Ramos (cell line): ENCODE measurements around the gene RBPJ.

Source experiments
- in situ Hi-C: fragments of 300-500 bp; cut with MboI; formaldehyde crosslinking; loops from one replicate; pipeline ENCODE4 v1.14.3; 2022; ENCODE audit warnings: low sequenced_read_pairs; ENCODE audit not compliant: unreplicated experiment

RBPJ gene

DNA sequence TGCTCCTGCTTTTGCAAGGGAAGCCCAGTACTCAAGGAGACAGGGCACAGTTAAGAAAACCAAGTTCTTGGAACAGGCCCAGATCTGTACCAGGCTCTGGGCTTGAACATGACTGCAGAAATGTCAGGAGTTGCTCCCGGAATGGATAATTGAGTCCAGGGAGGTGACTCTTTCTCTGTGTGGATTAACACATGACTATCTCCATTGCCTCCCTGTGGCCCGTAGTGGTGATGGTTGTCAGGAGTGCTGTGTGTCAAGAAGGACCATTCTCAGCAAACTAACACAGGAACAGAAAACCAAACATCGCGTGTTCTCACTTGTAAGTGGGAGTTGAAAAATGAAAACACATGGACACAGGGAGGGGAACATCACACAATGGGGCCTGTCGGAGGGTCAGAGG is 129.6 kb downstream of the RBPJ start:
- in situ Hi-C loops: no loop called here

DNA sequence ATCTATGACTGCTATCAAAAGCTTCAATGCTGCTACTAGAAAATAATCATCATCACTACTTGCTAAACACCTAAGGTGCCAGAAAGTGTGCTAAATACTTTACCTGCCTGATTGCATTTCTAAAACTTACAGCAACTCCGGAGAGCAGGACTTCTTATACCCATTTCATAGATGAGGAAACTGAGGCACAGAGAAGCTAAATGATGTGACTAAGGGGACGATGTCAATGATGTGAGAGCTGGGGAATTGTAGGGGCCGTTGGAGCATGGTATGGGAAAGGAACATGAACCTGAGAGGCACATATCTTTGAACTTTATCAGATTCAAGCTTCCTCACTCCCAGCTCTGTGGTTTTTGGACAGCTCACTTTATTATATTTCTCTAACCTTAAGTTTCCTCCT is 130.8 kb downstream of the RBPJ start:
- in situ Hi-C loops: no loop called here

DNA sequence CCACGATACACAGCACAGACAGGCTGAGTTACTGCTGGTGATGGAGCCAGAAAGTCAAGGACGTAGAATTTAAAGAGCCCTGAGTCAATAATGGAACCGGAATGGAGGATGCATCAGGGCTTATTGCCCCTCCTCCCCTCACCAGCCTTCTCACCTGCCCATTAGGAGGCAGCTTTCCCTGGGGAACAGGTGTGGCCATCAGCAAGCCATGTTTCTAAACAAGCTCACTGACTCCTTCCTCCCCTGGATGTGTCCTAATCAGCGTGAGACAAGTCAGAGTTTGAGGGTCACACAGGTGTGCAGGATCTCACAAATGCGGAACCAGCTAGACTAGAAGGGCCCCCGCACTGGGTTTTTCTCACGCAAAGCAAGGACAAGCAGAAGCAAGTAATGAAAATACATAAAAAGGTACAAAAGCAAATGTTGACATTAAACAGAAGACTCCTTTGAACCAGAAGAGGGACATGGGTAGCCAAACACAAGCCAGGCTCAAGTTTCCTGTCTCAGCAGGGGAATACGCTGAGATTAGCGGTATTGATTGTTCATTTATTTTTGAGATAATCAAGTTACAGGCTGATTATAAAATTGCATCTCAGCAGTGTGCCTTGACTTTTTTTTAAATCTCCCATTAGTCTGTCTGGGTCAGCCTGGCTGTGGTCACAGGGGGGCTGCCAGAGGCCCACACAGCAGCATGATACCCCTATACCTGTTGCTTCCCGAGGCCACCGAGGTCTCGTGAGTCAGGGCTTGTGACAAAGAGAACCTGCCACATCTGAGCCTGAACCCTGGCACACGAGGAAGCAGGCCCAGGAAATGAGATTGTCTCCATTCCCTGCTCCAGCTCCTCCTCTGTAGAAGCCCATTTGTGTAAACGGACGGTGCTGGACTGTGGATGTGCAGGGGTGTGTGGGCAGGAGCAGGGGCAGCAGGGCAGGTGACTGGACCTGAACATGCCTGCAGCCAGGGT is 132.0 kb downstream of the RBPJ start:
- in situ Hi-C loops: no loop called here

DNA sequence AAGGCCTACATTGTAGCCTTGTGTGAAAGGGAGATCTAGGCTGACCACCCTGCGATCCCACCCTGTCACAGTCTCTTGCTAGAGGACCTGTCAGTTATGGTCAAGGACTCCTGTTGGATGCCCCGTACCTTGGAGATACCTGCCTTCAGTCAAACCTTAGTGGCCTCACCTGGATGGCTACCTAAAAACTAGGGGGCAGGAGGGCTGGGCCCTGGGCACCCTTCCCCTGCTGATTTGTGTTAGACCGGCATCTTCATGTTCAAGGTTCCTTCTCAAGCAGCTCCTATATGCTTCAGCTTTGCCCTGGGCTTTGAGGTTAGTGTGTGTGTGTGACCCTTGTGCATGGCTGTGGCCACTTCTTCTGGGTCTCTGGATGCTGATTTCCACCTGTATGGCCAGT is 134.1 kb downstream of the RBPJ start:
- in situ Hi-C loops: no loop called here

DNA sequence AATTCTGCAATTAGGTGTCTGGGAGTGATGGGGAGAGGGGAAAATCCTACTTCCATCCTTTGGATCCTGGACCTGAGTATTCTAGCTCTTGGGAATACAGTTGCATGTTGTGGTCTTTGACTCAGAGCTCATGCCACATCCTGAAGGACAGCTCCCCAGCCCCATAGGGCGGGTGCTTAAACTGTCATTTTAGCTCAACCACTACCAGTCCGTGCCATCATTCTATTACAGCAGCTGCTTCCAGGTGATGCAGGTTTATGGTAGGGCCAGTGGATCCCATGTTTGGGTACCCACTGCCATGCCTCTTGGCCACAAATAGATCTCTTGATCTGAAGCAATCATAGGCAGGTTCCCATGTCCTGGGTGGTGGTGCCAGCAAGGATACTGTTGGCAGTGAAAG is 134.8 kb downstream of the RBPJ start:
- in situ Hi-C loops: no loop called here

DNA sequence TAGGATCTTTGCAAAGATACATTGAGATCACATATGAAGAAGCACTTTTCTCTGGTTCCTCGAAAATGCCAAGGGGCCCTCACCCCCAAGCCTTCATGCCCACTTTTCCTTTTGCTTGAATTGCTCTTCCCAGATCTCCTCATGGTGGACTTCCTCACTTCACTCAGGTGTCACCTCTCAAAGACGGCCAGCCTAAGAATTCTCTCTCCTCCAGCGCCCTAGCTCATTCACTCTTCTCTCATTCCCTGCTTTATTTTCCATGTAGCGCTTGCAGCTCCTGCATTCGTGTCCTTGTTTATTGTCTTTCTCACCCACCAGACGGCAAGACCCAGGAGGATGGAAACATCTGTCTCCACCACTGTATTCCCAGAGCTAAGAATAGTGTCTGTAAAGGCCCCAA is 136.6 kb downstream of the RBPJ start:
- in situ Hi-C loops: no loop called here

DNA sequence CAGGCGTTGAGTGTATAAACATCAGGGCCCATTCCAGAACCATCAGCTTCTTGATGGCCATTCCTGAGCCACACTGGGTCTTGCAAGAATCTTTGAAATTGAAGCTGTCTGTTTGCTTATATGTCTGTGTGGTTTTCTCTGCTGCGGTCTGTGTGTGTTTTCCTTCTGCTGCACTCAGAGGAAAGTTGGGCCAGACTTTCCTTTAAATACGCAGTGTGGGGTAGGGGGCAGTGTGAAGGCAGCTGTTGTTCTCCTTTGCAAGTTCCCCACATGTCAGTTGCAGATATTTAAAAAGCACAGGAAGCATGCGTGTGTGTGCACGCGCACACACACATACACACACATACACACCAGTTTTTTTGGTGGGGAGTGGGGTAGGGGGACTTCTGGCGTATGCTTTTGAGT is 137.3 kb downstream of the RBPJ start:
- in situ Hi-C loops: no loop called here

DNA sequence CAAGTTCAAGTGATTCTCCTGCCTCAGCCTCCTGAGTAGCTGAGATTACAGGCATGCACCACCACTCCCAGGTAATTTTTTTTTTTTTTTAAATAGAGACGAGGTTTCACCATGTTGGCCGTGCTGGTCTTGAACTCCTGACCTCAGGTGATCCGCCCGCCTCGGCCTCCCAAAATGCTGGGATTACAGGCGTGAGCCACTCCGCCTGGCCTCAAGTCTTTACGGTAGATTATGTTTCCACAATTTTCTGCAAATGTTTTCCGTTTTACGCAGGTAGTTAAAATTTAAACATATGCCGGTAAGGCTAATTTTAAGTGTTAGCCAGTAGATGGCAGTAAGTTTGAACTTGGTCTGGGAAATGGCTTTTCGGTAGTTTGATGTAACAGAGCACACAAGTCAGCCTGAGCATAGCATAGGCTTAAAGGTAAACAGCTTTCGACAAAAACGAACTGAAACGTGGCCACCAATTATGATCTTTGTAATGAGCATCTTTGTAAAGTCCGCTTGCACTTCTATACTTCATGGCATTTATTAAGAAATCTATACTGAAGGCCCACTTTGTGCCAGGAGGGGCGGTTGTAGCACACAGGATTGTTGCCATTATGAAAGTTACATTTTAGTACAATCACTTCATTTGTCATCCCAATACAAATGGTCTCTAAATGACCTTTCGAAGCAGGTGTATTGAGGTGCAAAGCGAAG is 138.4 kb downstream of the RBPJ start:
- in situ Hi-C loops: no loop called here

DNA sequence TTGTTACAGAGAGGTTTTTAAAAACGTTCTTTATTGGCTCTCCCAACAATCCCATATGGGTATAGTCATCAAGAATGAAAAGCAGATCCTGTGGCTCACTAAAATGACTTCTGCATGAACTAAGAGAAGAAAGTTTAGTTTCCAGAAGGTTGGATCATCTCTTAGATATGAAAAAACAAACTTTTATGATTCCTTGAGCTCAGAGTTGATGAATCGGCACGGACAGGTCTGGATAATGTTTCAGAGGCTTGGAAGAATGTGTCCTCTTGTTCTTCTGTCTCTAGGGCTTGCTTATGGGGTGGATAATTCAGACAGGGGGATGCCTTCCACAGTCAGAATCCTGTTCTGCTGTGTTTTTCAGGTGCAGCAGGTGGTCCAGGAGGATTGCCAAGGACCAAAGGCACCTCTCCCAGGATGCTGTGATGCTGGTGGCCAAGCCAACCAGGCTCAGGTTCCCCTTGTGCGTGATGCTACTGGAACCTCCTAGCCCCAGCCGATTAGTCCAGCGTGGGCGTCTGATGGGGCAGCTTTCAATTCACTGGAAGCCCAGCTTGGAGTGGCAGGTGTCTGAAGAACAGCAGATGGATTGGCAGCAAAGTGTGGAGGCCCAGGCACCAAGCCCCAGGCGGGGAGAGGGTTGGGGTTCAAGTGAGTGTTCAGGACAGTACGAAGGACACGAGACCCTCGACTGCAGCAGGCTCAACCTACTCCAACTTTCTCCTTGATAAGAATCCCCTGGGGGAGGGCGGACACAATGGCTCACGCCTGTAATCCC is 139.1 kb downstream of the RBPJ start:
- in situ Hi-C loops: loop anchor here (10.0 kb wide), 1 partner anchor 555 kb away; no protein-coding TSS in a partner anchor

DNA sequence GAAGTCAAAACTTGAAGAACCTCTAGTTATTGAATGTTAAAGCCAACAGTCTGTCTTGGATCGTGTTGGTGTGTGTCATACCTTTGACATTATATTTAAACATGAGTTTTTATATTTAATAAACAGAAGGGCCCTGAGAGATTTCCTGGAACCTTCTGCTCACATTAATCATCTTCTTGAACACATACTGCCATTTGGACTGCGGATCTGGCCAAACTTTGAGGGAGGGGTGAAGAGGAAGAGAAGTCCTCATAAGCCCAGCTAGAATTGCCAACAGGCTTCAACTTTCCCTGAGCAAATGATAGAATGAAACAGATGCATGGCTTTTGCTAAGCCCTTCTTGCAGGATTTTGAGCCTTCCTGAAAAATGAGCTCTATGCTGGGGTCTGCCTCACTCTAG is 142.1 kb downstream of the RBPJ start:
- in situ Hi-C loops: loop anchor here (10.0 kb wide), 1 partner anchor 552 kb away; no protein-coding TSS in a partner anchor

DNA sequence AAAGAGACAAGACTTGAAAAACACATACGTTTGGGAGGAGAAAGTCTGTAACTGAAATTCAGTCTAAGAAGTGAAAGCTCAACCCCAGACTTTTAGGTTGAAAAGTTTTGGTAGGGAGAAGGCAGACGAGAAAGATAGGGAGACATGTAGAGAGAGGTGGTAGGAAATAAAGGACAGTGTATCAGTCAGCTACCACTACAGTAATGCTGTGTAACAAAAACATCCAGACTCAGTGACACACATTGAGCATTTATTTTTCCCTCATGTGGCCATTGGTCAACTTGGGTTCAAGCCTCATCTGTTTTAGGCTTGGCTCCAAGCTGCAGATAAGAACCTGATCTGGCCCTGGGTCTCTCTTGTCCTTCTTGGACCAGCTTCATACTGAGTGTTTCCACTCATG is 142.6 kb downstream of the RBPJ start:
- in situ Hi-C loops: loop anchor here (10.0 kb wide), 1 partner anchor 551 kb away; no protein-coding TSS in a partner anchor

DNA sequence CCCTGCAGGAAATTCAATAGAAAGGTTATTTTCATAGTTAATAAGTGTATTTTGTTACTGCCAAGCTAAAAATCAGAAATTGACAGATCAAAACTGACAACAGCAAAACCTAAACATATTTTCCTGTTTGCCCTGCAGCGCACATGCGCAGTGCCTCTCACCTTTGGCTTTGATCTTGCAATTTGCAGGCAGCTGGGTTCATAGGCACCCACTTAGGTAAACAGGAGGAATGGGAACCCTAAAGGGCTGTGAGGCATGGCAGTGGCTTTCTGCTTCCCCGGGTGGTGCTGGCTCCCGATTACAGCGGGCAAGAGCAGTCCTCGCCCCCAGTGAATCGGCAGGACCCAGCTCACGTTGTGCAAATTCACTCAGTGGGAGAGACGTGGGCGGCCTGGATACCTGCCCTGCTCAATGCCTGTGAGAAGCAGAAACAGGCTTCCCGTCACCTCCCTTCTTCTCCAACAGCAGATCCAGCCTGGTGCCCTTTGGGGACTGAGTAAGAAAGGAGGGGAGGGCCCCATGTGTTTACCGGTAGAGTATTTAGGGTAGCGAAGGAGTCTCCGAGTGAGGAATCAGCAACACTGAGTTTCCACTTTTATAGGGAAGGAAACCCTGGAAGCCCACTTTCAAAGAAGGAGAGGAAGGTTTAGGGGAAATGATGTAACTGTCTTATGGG is 143.7 kb downstream of the RBPJ start:
- in situ Hi-C loops: loop anchor here (10.0 kb wide), 1 partner anchor 550 kb away; no protein-coding TSS in a partner anchor

DNA sequence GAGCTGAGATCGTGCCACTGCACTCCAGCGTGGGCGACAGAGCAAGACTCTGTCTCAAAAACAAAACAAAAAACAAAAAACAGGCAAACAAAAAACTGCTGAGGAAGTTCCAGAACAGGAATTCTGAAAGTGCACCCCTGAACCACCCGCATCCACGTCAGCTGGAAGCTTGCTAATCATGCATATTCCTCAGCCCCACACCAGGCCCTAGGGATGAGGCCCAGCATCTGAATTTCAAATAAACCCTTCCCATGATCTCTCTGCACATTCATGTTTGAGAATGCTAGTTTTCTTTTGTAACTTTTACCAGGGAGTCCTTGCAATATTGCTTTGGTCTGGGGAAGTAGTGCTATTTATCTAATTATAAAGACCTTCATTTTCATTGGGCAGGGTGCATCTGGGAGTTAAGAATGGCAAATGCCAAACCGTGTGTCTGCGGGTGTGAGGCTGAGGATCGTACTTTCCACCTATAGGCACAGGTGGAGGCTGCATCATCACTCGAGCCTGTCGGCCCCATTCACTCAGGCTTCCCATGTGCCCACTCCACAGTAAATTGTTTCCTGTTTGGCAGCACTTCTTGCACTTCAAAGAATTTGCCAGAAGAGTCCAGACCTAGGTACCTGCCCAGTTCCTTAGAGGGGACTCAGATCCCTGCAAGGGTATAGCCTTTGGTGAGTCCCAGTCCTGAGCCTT is 145.9 kb downstream of the RBPJ start:
- in situ Hi-C loops: loop anchor here (10.0 kb wide), 1 partner anchor 548 kb away; no protein-coding TSS in a partner anchor

DNA sequence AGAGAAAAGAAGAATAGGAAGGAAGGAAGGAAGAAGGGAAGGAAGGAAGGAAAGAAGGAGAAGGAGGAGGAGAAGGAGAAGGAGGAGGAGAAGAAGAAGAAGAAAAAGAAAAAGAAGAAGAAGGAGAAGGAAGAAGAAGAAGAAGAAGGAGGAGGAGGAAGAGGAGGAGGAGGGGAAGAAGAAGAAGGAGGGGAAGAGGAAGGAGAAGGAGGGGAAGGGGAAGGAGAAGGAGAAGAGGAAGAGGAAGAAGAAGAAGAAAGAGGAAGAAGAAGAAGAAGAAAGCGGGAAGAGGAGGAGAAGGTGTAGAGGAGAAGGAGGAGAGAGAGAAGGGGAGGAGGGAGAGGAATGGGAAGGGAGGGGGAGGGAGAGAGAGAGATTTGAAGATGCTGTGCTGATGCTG is 146.9 kb downstream of the RBPJ start:
- in situ Hi-C loops: loop anchor here (10.0 kb wide), 1 partner anchor 547 kb away; no protein-coding TSS in a partner anchor

DNA sequence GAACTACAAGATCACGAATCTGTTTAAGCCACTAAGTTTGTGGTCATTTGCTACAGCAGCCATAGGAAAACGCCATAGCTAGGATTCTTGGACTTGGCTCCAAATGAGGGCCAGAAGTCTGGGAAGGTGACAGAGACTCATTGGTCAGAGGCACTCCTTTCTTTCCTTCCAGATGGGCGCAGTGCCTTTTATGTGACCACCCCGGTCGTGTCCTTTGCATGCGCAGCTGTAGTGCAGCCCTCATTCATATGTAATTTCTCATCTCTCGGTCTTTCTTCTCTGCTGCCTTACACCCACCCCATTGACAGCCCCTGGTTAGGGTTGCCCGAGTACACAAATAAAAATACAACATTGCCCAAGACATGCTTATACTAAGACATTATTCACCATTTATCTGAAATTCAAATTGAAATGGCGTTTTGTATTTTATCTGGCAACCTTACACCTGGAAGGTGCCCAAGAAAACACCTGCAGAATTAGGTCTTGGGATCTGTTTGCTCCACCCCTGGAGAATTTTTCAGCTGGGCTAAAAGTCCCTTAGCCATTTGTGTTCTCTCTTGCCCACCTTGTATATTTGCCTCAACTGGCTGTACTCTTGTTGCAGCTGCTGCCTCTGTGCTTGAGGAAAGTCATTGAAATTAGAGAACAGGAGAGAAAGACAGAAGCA is 147.6 kb downstream of the RBPJ start:
- in situ Hi-C loops: loop anchor here (10.0 kb wide), 1 partner anchor 546 kb away; no protein-coding TSS in a partner anchor

DNA sequence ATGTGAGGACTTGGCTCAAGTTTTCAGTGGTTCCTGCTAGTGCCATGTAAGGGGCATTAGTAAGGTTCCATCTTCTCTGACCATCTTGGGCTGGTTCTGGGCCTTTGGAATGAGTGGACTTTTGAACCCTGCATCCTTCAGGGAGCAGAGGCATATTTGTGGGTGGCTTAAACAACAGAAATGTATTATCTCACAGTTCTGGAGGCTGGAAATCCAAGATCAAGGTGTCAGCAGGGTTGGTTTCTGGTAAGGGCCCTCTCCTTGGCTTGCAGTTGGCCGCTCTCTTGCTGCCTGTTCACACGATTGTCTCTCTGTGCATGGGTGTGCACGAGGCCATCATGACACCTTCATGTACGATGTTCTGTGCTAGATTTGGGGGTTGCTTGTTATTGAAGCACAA is 148.2 kb downstream of the RBPJ start:
- in situ Hi-C loops: loop anchor here (10.0 kb wide), 1 partner anchor 546 kb away; no protein-coding TSS in a partner anchor

DNA sequence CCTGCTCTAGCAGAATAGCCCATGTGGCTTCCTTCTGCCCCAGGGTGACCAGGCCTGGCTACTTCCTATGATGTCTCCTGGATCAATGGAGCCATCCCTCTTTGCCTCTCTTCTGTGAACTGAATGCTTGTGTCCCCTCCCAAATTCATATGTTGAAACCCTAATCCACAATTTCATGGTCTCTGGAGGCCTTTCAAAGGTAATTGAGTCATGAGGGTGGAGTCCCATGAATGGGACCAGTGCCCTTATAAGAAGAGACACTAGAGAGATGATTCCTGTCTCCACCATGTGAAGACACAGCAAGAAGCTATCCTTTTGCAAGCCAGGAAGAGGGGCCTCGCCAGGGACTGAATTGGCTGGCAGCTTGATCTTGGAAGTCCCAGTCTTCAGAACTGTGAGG is 151.1 kb downstream of the RBPJ start:
- in situ Hi-C loops: no loop called here

DNA sequence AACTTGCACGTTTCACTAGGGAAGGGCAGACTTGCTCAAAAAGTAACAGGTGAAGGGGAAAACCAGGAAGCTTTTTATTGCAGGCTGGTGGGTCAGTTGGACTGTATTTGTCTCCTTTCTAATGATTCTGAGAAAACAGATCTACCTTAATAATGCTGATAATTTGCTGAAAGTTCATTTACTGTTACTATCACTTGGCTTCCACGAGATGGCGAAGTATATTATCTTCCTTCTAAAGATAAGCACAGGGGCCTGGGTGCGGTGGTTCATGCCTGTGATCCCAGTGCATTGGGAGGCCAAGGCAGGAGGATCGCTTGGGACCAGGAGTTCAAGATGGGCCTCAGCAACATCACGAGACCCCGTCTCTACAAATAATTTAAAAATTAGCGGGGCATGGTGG is 153.1 kb downstream of the RBPJ start:
- in situ Hi-C loops: no loop called here

DNA sequence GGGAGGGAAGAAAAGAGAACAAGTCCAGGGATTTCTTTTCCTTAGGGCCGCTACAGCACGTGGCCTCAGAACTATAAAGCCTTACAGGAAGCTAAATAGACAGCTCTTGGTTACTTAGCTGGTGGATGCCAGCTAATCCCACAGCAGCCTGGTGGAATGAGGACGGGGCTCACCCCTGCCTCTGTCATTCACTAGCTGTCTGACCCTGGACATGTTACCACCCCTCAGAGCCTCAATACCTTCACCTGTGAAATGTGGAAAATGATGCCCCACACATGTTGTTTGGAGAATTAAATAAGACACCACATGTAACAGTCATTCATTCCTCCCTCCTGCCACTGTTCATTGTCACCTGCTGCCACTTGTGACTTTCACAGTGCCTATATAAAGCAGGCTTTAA is 153.7 kb downstream of the RBPJ start:
- in situ Hi-C loops: no loop called here
